ENCODE data around the gene OR6B1.
"Not testable (repeated sequence)": the region's sequence is repeated elsewhere in the genome, so short reads cannot be mapped to it uniquely, and the experiment has no call there.

Gene OR6B1

GRCh38 chr7:144050093-144050492 lies 50.0 kb downstream of the OR6B1 start:
- DNase-seq: no peak

- not testable (repeated sequence) for DNase-seq
These were observed 50.8 kb downstream of the OR6B1 start for GRCh38 chr7:144050884-144051283.

GRCh38 chr7:144057954-144058353 lies 57.8 kb downstream of the OR6B1 start:
- no peak for DNase-seq
